Ascending aorta (tissue), 2 donors: ENCODE results near the gene ABHD5. TPM values are rescaled to one million over a fixed set of nuclear protein-coding genes. Genes with fewer than 3 reads are reported as not detected.
"Not testable (repeated sequence)": the region's sequence is repeated elsewhere in the genome, so short reads cannot be mapped to it uniquely, and the experiment has no call there.

Experiments
- DNase-seq, 2 donors: peaks; one replicate each; pipeline ENCODE4 v3.0.0-alpha.2; 2019; ENCODE audit warnings: low spot score in 2 of 2
- H3K27ac ChIP-seq, 2 donors: fragments of 200-600 bp; sonication (generic); one replicate each; pipeline ENCODE4 v1.5.1; 2016 to 2017; ENCODE audit warnings: mild to moderate bottlenecking in 1 of 2
- H3K27me3 ChIP-seq: fragments of 200-600 bp; sonication (generic); one replicate; pipeline ENCODE4 v1.5.1; 2017
- H3K36me3 ChIP-seq, 2 donors: fragments of 200-600 bp; sonication (generic); one replicate each; pipeline ENCODE4 v1.5.1; 2016
- H3K4me1 ChIP-seq, 2 donors: fragments of 200-600 bp; sonication (generic); one replicate each; pipeline ENCODE4 v1.5.1; 2016 to 2017; ENCODE audit warnings: mild to moderate bottlenecking in 1 of 2
- H3K4me3 ChIP-seq, 2 donors: fragments of 200-600 bp; sonication (generic); one replicate each; pipeline ENCODE4 v1.5.1; 2016 to 2017; ENCODE audit warnings: mild to moderate bottlenecking in 1 of 2
- H3K9me3 ChIP-seq, 2 donors: fragments of 200-600 bp; sonication (generic); one replicate each; pipeline ENCODE4 v1.5.1; 2016
- CTCF ChIP-seq, 3 experiments: fragments of 200-600 bp in 2 of 3; fragments of 450-650 bp in 1 of 3; sonication (generic) in 2 of 3; IDR thresholded peaks; one replicate each; pipeline ENCODE4 v1.5.1; 2016 to 2019; ENCODE audit warnings: antibody characterized with exemption in 3 of 3, mild to moderate bottlenecking in 1 of 3, moderate library complexity in 1 of 3
- intact Hi-C: fragments of 100-400 bp; cut with DNase I; formaldehyde crosslinking; loops from one replicate; pipeline ENCODE4 v1.15.1; 2023
- total RNA-seq: library from RNA; depleted of rRNA; stranded (reverse); fragments of >200 nt; gene quantifications from one replicate; pipeline ENCODE4 v1.1.0, GENCODE V29; 2016

ABHD5 gene
- total RNA-seq, 1 donor from 2014 or later, result 5.3 TPM

GRCh38 chr3:43649365-43649968 lies 41.3 kb upstream of the ABHD5 start:
- H3K4me3 ChIP-seq, result no peak overlapping the region
- TF ChIP-seq CTCF (IDR thresholded peaks at IDR 0.05), result no peak
- no peaks in the 10 kb centered on the region for H3K4me1 ChIP-seq
- no peaks in the 10 kb centered on the region for H3K27me3 ChIP-seq
- no peaks in the 10 kb centered on the region for H3K9me3 ChIP-seq
- no peak for DNase-seq
- no peaks in the 10 kb centered on the region for H3K36me3 ChIP-seq
- no peak overlapping the region for H3K27ac ChIP-seq
- intact Hi-C loops, result no loop called here

- H3K36me3 ChIP-seq, result no peaks in the 10 kb centered on the region
- TF ChIP-seq CTCF (IDR thresholded peaks at IDR 0.05), result no peak
- no peaks in the 10 kb centered on the region for H3K9me3 ChIP-seq
- no peaks in the 10 kb centered on the region for H3K4me1 ChIP-seq
- no peak overlapping the region for H3K27ac ChIP-seq
- intact Hi-C loops, result no loop called here
- no peak for DNase-seq
- H3K4me3 ChIP-seq, result no peak overlapping the region
- no peaks in the 10 kb centered on the region for H3K27me3 ChIP-seq
These were observed 40.4 kb upstream of the ABHD5 start for GRCh38 chr3:43650345-43650744.

- H3K27ac ChIP-seq, H3K4me3 ChIP-seq, intact Hi-C loops, DNase-seq, H3K36me3 ChIP-seq, H3K27me3 ChIP-seq, H3K9me3 ChIP-seq, H3K4me1 ChIP-seq: not testable (repeated sequence)
These were observed 34.3 kb upstream of the ABHD5 start for GRCh38 chr3:43656390-43656789.

GRCh38 chr3:43659250-43659880 lies 31.4 kb upstream of the ABHD5 start:
- intact Hi-C loops, result no loop called here
- Histone ChIP-seq H3K9me3 (no peaks in the 10 kb centered on the region), H3K4me3 (no peak overlapping the region), H3K27ac (no peak overlapping the region), H3K27me3 (no peaks in the 10 kb centered on the region), H3K36me3 (no peaks in the 10 kb centered on the region), H3K4me1 (no peaks in the 10 kb centered on the region)
- TF ChIP-seq CTCF (IDR thresholded peaks at IDR 0.05), result no peak
- DNase-seq, result no peak

- H3K27ac ChIP-seq, H3K9me3 ChIP-seq, H3K4me1 ChIP-seq, DNase-seq, intact Hi-C loops, H3K36me3 ChIP-seq, H3K4me3 ChIP-seq, H3K27me3 ChIP-seq: not testable (repeated sequence)
These were observed 29.4 kb upstream of the ABHD5 start for GRCh38 chr3:43661376-43661775.

GRCh38 chr3:43665011-43665410 lies 25.7 kb upstream of the ABHD5 start:
- DNase-seq, result not testable (repeated sequence)

GRCh38 chr3:43670635-43671522 lies 19.9 kb upstream of the ABHD5 start:
- Histone ChIP-seq H3K4me3 (no peak overlapping the region), H3K27me3 (no peaks in the 10 kb centered on the region), H3K36me3 (no peaks in the 10 kb centered on the region), H3K9me3 (no peaks in the 10 kb centered on the region), H3K27ac (no peak overlapping the region), H3K4me1 (no peaks in the 10 kb centered on the region)
- DNase-seq, result no peak
- intact Hi-C loops, result no loop called here
- TF ChIP-seq CTCF (IDR thresholded peaks at IDR 0.05), result no peak

More at GRCh38 chr3:43665011-43665410, 25.7 kb upstream of the ABHD5 start:
- H3K36me3 ChIP-seq, H3K27ac ChIP-seq, H3K27me3 ChIP-seq, intact Hi-C loops, H3K4me1 ChIP-seq, H3K9me3 ChIP-seq, H3K4me3 ChIP-seq: not testable (repeated sequence)
